Peyer's patch (tissue), 4 donors: ENCODE data around the gene PLPPR2. TPM values are rescaled to one million over a fixed set of nuclear protein-coding genes. Genes with fewer than 3 reads are reported as not detected.
"Not testable (repeated sequence)": the region's sequence is repeated elsewhere in the genome, so short reads cannot be mapped to it uniquely, and the experiment has no call there.

Source experiments
- DNase-seq, 3 donors: peaks; one replicate each; pipeline ENCODE4 v3.0.0-alpha.2; 2017 to 2019
- H3K27ac ChIP-seq, 4 donors: fragments of 200-600 bp; sonication (generic); one replicate each; pipeline ENCODE4 v1.5.1; 2016 to 2019
- H3K27me3 ChIP-seq, 2 donors: fragments of 200-600 bp; sonication (generic); one replicate each; pipeline ENCODE4 v1.5.1; 2019
- H3K36me3 ChIP-seq, 3 donors: fragments of 200-600 bp; sonication (generic); one replicate each; pipeline ENCODE4 v1.5.1; 2016 to 2019
- H3K4me1 ChIP-seq, 4 donors: fragments of 200-600 bp; sonication (generic); one replicate each; pipeline ENCODE4 v1.5.1; 2016 to 2019
- H3K4me3 ChIP-seq, 4 donors: fragments of 200-600 bp; sonication (generic); 1 replicate in 3 of 4; 2 replicates in 1 of 4; pipeline ENCODE4 v1.5.1; 2016 to 2019; ENCODE audit warnings: mild to moderate bottlenecking in 1 of 4
- H3K9me3 ChIP-seq, 4 donors: fragments of 200-600 bp; sonication (generic); one replicate each; pipeline ENCODE4 v1.5.1; 2016 to 2019; ENCODE audit warnings: mild to moderate bottlenecking in 1 of 4
- CTCF ChIP-seq, 6 experiments: fragments of 450-650 bp in 4 of 6; fragments of 200-600 bp in 2 of 6; sonication (generic) in 1 of 6; IDR thresholded peaks; one replicate each; pipeline ENCODE4 v1.5.1; 2017 to 2019; ENCODE audit warnings: antibody characterized with exemption in 6 of 6, mild to moderate bottlenecking in 3 of 6, moderate library complexity in 1 of 6
- POLR2A ChIP-seq, 2 donors: fragments of 450-650 bp; IDR thresholded peaks; one replicate each; pipeline ENCODE4 v1.5.1; 2017; ENCODE audit warnings: antibody characterized with exemption in 2 of 2, mild to moderate bottlenecking in 2 of 2, moderate library complexity in 2 of 2
- total RNA-seq, 4 donors: library from RNA; depleted of rRNA; stranded (reverse); fragments of >200 nt; gene quantifications; one replicate each; pipeline ENCODE4 v1.1.0, GENCODE V29; 2016

The PLPPR2 gene
- total RNA-seq, 4 donors from 2014 or later, result 6.8 to 18.2 (median 10.1) TPM

- TF ChIP-seq POLR2A (IDR thresholded peaks at IDR 0.05) (no peak), CTCF (IDR thresholded peaks at IDR 0.05) (no peak)
- Histone ChIP-seq H3K4me1 (peaks cover 0 to 2% (median 0%) of the 10 kb centered on the region in 4 donors), H3K4me3 (no peak overlapping the region), H3K9me3 (no peaks in the 10 kb centered on the region), H3K27ac (no peak overlapping the region), H3K36me3 (peaks cover 0 to 32% (median 0%) of the 10 kb centered on the region in 3 donors), H3K27me3 (no peaks in the 10 kb centered on the region)
- DNase-seq, result no peak
These were observed 25.1 kb upstream of the PLPPR2 start for GRCh38 chr19:11330127-11330526.

GRCh38 chr19:11331502-11331901 lies 23.7 kb upstream of the PLPPR2 start:
- no peak overlapping the region for H3K27ac ChIP-seq
- no peaks in the 10 kb centered on the region for H3K27me3 ChIP-seq
- no peaks in the 10 kb centered on the region for H3K4me1 ChIP-seq
- peaks cover 0 to 46% (median 0%) of the 10 kb centered on the region in 3 donors for H3K36me3 ChIP-seq
- H3K4me3 ChIP-seq, result no peak overlapping the region
- no peaks in the 10 kb centered on the region for H3K9me3 ChIP-seq
- TF ChIP-seq CTCF (IDR thresholded peaks at IDR 0.05) (no peak), POLR2A (IDR thresholded peaks at IDR 0.05) (no peak)
- DNase-seq, result no peak

- no peak for DNase-seq
- H3K36me3 ChIP-seq, result peaks cover 0 to 39% (median 0%) of the 10 kb centered on the region in 3 donors
- no peaks in the 10 kb centered on the region for H3K9me3 ChIP-seq
- TF ChIP-seq CTCF (IDR thresholded peaks at IDR 0.05), result no peak
- TF ChIP-seq POLR2A (IDR thresholded peaks at IDR 0.05), result no peak
- no peaks in the 10 kb centered on the region for H3K27me3 ChIP-seq
- no peak overlapping the region for H3K27ac ChIP-seq
- no peak overlapping the region for H3K4me3 ChIP-seq
- peaks cover 0 to under 1% (median 0%) of the 10 kb centered on the region in 4 donors for H3K4me1 ChIP-seq
These were observed 22.4 kb upstream of the PLPPR2 start for GRCh38 chr19:11332822-11333221.

- DNase-seq, result not testable (repeated sequence)
- H3K36me3 ChIP-seq, result peaks cover 0 to 39% (median 0%) of the 10 kb centered on the region in 3 donors
- H3K4me1 ChIP-seq, result peaks cover 0 to 10% (median under 1%) of the 10 kb centered on the region in 4 donors
These were observed 21.4 kb upstream of the PLPPR2 start for GRCh38 chr19:11333838-11334237.

GRCh38 chr19:11335449-11336146 lies 19.6 kb upstream of the PLPPR2 start:
- peaks cover 0 to 39% (median 0%) of the 10 kb centered on the region in 3 donors for H3K36me3 ChIP-seq
- TF ChIP-seq CTCF (IDR thresholded peaks at IDR 0.05) (no peak), POLR2A (IDR thresholded peaks at IDR 0.05) (no peak)
- H3K27ac ChIP-seq, result no peak overlapping the region
- DNase-seq, result no peak
- no peaks in the 10 kb centered on the region for H3K27me3 ChIP-seq
- H3K4me3 ChIP-seq, result no peak overlapping the region
- H3K9me3 ChIP-seq, result no peaks in the 10 kb centered on the region
- H3K4me1 ChIP-seq, result peaks cover 0 to 21% (median 9%) of the 10 kb centered on the region in 4 donors

More at GRCh38 chr19:11333838-11334237, 21.4 kb upstream of the PLPPR2 start:
- H3K4me3 ChIP-seq, H3K9me3 ChIP-seq, H3K27ac ChIP-seq, H3K27me3 ChIP-seq: not testable (repeated sequence)

GRCh38 chr19:11337080-11337479 lies 18.2 kb upstream of the PLPPR2 start:
- Histone ChIP-seq H3K9me3 (no peaks in the 10 kb centered on the region), H3K27ac (no peak overlapping the region), H3K27me3 (no peaks in the 10 kb centered on the region), H3K4me3 (no peak overlapping the region), H3K4me1 (peaks cover 0 to 21% (median 9%) of the 10 kb centered on the region in 4 donors), H3K36me3 (peaks cover 0 to 39% (median 0%) of the 10 kb centered on the region in 3 donors)
- no peak for TF ChIP-seq POLR2A (IDR thresholded peaks at IDR 0.05)
- no peak for TF ChIP-seq CTCF (IDR thresholded peaks at IDR 0.05)
- no peak for DNase-seq
